ENCODE measurements around the gene RBP2.
A peak's percentile ranks its signal among the peaks of the same experiment; 100 is the strongest.
"Not testable (repeated sequence)": the region's sequence is repeated elsewhere in the genome, so short reads cannot be mapped to it uniquely, and the experiment has no call there.

RBP2 gene

DNA sequence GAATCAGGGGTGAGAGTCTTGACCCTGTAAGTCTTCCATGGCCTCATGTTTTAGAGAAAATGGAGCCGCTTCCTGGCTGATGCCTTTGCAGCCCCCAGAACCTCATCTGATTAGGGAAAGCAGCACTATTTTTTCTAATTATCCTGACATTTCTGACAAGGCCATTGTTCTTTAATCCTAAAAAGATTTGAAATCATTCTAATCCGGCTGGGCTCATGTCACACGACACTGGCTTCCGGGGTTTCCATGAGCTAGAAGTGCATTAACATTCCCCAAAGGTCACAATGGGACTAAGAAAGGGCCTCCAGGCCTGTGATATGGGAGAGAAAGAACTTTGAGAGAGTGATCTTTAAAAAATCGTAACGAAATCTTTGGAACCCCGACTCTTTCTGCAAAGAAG, 33.1 kb downstream of the RBP2 start:
- DNase-seq (ENCODE audit: low read depth) = no peak

DNA sequence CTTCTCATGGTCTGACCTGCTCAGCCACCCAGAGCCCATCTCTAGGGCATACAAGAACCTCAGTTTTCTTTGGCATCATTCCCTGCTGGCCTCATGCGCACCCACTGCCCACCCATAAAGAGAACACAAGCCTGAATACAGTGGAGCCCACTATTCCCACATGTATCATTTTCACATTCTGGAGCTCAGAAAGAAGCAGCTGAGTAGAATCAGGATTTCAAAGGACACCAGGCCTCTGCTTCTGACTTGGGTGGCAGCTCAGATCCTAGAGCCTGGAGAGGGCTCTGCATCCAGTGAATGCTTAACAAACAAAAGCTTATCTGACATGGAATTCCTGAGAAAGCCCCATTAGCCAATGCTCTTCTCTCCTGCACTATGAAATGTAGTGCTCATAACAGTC, 34.7 kb downstream of the RBP2 start:
- no peak for DNase-seq (ENCODE audit: low read depth)

DNA sequence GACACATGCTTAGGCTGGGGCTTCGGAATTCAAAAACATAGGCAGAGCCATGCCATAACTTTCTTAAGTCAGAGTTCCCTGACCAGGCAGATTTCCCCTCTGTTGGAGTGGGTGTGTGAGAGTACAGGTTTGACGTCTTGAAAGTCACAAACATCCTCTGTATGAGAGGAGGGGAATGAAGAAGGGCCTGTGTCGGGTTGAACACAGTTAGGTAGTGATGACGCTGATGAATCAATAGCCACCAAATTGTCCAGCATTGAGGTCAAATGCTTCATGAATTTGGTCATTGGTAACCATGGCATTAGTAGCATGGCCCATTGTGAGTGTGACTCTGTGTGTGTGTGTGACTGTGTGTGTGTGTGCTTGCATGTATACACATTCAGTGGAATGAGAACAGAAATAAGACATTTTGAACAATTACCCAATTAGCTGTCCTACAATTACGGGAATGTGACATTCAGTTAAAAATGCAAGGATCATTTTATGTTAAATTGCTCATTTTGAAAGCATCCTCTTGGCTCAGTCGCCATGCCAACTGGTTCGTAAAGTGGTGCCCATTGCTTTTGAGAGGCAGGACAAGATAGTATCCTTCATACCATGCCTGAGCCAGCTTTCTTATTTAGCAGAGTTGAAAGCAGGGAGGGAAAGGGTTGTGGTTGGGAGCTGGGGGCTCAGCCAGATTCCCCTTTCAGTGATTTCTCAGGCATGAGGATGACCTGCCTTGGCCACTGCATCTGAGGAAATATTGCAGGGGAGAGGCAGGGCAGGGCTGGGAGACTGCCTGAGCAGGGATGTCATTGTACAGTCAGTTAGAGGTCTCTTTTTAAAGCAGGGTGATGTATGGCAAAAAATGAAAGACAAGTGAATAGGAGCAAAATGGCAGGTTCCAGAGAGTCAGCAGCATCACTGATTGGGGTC, 35.4 kb downstream of the RBP2 start:
- DNase-seq (ENCODE audit: low read depth) = no peak

DNA sequence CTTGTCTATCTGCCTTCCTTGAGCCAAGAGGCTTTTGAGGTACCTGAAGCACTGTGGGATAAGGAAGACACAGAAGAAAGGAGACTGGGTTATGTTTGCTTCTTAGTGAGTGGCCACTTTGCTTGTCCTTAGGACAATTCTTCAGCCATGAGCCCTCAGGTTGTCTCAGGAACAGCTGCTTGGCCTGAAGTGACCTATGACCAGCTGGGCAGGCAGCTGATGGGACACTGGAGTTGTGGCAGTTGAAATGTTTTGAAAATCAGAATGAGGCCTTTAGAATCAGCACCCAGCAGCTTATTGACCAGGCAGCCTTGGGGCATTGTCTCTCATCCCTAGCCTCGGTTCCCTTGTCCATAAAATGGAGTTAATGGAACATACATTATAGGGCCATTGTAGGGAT, 37.0 kb downstream of the RBP2 start:
- DNase-seq (ENCODE audit: low read depth) = no peak

DNA sequence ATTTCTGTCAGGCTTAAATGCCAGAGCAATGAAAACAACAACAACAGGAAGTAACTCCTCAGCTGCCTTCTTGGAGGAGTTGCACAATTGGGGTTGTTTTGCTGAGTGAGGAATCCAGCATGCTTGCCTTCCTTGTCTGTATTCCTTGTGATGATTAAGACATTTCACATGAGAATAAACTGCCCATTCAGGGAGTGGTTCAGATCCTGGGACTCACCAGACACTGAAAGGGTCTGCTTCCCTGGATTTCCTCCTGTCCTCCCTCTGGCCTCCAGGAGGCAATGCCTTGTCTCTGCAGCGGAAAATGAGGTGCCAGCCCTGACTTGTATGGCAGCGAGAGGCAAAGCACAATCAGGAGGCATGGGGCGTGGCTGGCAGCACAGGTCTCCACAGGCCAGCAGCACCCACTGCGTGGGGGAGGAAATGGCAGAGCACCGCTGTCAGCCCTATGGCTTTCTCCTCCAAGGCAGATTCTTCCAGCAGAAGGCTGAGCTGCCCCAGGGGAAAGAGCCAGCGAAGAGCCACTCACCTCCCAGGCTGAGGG, 41.5 kb downstream of the RBP2 start:
- peak; percentile 2 for DNase-seq (ENCODE audit: low read depth)

DNA sequence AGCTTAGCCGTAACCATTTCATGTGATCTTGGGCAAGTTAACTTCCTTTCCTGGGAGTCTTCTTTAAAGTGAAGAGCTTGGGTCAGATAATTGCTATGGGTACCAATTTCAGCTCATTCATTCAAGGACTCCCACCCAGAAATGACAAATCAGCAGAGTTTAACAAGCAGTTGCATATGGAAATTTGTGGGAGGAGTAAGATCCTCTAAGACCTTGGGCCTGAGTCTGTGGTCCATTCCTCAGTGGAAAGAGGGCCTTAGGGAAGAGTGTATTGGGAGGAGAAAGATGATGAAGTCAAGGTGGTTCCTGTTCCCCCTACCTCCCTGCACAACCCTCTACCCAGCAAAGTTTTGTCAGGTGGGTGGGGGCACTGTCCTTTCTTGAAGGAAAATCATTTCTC, 42.1 kb downstream of the RBP2 start:
- no peak for DNase-seq (ENCODE audit: low read depth)

DNA sequence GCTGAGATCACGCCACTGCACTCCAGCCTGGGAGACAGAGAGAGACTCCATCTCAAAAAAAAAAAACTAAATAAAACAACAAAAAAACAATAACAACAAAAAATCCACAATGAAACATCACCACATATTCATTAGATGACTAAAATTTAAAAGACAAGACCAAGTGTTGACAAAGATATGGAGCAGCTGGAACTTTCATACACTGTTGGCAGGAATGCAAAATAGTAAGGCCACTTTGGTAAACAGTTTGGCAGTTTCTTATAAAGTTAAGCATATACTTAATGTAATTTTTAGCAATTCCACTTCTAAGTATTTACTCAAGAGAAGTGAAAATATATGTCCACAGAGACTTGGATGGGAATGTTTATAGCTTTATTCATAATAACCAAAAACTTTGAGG, 43.2 kb downstream of the RBP2 start:
- no peak for DNase-seq (ENCODE audit: low read depth)

DNA sequence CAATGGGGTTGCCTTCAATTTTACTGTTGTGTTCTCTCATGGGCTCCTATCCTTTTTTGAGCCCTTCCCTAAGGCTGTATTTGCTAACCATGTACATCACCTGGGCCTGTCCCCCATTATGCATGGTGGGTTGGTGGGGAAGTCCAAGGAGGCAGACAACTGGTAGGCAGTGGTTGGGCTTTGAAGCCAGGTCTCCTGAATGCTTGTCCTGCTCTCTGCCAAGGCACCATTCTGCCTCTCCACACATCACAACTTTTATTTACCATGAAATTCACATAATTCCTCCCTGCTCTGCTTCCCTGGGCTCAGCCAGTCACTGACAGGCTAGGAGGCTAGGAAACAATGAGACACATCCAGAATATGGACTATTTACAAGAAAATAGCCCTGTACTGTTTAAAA, 45.8 kb downstream of the RBP2 start:
- no peak for DNase-seq (ENCODE audit: low read depth)

DNA sequence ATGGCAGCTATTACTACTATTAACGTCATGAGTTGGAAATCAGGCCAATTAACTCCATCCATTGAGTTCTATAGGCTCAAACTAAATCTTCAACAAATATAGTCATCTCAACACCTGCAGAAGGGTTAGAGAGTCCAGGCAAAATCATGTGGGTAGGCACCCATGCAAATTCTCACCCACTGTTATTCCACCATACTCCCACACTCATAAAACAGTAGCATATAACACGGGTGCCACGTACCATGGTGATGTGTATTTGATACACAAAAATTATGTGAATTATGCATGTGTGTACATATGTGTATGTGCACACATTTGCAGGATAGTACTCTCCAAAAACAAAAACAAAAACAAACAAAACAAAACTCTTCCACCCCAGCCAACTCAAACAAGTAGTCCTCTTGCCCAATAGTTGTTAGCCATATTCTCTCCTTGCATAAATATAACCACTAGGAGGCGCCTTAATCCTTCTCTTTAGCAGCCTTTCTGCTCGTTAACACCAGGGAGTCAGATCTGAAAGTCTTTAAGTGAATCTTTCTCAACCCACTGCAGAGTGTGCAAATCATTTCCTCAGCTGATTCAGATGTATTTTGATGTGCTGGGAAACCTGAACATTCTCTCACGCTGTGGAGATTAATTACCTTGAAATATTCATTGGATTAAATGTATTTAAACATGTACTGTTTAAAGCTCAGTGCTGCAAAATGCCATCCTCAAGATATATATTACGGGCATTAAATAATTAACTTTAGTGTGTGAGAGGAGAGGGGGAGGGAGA, 48.8 kb downstream of the RBP2 start:
- peak; percentile 83 for DNase-seq (ENCODE audit: low read depth)

DNA sequence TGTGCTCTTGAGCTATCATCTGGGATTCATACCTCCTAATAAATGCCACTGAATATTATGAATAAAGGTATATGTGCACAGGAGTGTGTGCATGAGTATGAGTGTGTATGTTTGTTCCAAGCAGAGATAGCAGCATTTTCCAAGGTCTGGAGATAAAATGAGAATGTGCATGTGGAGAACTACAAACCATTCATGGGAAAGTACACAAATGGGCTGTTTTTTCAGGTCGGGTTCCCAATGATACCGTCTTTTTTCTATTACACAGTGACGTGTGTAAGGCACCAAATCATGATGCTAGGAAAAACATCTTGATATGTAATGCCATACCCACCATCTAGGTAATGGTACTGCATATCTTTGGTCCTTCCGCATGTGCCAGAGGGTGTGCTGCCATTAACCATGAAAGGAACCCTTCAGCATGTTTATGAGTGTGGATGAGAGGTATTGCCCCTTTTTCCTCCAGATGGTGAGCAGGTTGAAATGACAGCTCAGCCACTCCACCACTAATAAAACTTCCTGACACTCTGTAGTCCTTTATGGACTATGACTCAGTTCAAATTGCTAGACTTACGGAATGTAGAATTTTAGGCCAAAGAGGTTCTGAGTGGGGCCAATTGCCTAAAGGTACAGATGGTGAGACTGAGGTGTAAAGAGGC, 50.4 kb downstream of the RBP2 start:
- no peak for DNase-seq (ENCODE audit: low read depth)

DNA sequence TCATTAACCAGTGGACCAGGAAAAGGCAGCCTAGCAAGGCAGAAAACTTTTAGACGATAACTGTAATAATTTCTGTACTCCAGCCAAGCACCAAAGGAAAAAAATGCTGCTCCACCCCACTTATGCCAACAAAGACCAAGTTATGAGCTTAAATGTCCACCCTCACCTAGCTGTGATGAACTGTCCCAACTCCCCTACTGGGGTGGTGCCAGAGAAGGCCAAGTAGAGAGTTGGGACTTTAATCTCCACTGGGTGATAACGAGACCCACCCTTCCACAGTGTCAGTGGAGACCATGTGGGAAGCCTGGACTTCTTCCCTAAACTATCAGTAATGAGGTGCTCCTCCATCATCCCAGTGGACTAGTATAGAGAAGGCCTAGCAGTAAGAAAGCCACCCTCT, 53.1 kb downstream of the RBP2 start:
- DNase-seq (ENCODE audit: low read depth) = no peak

DNA sequence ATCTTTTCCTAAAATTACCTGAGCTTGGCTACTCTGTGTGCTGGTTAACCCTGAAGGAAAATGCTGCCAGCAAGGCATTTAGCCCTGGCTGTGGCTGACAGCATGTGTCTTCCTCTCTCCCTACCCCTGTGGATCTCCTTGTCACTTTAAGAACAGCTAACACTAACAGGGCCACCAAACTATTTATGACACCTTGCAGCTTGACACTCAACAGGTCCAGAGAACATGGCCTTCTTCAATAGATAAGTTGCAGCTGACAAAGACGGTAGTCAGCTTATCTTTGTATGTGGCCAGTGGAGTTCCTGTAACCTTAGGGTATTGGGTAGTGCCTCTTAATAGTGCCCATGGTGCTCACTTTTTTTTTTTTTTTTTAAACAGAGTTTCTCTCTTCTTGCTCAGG, 54.9 kb downstream of the RBP2 start:
- no peak for DNase-seq (ENCODE audit: low read depth)

DNA sequence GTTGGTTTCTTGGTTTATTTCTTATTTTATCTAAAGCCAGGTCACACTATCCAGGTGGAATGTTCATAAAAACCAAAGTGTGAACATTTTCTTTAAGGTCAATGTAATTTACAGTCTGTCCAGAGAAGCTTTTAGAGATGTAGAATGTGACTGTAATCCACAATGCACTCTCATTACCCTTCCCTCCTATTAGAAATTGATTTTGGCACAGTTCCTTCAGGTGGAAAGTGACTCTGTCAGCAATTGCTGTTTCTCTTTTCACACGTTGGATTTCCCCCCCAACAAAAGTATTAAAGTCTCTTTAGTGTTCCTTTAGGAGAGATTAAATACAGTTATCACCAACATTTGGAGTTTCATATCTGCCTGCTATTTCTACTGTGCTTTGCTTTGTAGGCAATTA, 55.3 kb downstream of the RBP2 start:
- DNase-seq (ENCODE audit: low read depth) = no peak

DNA sequence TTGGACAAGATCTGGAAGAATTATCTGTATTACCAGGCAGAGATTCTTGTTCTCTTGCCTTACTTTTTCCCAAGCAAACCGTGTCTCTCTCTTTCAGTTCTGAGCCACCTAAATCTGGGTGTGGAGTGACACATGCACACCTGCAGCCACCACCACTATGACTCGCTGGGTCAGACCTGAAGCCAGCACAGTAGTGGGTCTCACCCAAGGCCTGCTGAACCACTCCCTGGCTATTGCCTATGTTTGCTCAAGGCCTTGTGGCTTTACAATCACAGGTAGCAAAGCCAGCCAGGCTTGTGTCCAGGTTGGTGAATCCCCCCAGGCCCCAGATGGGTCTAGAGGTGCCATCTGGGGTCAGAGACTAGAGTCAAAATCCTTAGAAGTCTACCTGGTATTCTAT, 58.2 kb downstream of the RBP2 start:
- no peak for DNase-seq (ENCODE audit: low read depth)

DNA sequence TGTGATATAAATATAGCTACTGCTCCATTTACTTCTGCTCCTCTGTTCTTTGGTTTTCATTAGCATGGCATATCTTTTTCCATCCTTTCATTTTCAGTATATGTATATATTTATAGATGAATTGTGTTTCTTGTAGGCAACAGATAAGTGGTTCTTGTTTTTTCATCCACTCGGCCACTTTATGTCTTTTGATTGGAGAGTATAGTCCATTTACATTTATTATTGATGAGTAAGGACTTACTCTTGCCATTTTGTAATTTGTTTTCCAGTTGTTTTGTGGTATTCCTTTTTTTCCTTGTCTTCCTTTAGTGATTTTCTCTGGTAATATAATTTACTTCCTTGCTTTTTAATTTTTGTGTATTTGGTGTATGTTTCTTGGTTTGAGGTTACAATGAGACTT, 60.0 kb downstream of the RBP2 start:
- DNase-seq (ENCODE audit: low read depth) = no peak

DNA sequence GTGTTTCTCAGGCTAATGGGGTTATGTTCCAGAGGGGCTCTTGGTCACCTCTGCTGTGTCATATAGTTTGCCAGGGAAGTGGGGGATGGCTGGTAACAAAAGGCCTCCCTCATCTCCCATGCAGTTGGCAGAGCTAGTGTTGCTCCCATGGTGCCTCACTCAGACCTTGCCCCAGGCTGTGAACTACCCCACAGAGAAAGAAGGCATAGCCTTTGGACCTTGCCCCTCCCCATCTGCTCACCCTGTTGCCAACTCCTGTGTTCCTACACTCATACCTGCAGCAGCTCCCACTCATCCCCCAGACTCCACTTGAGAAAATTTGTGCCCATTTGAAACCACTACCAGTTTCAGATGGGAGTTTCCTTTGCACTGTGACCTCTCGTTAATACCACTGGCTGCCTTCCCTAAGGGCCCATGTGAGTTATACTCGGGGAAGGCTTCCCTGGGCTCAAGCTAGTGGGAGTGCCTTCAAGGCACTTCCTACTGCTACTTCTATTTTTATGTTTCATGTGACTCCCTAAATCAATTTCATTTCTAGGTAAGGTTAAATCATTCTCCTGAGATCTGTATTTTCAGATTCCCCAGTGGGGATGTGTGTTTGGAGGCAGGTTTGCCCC, 61.6 kb downstream of the RBP2 start:
- no peak for DNase-seq (ENCODE audit: low read depth)

DNA sequence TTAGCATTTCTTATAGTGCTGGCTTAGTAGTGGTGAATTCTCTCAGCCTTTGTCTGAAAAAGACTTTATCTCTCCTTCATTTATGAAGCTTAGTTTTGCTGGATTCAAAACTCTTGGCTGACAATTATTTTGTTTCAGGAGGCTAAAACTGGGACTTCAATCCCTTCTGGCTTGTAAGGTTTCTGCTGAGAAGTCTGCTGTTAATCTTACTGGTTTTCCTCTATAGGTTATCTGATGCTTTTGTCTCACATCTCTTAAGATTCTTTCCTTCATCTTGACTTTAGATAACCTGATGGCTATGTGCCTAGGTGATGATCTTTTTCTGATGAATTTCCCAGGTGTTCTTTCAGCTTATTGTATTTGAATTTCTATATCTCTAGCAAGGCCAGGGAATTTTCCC, 63.4 kb downstream of the RBP2 start:
- DNase-seq (ENCODE audit: low read depth) = not testable (repeated sequence)

Data from ELR (cell line).